Measurements from ENCODE around the gene CACHD1. TPM values are rescaled to one million over a fixed set of nuclear protein-coding genes. Genes with fewer than 3 reads are reported as not detected.
A peak's percentile ranks its signal among the peaks of the same experiment; 100 is the strongest.

Gene CACHD1
- total RNA-seq, 1 donor from 2014 or later: 0.23 TPM

DNA sequence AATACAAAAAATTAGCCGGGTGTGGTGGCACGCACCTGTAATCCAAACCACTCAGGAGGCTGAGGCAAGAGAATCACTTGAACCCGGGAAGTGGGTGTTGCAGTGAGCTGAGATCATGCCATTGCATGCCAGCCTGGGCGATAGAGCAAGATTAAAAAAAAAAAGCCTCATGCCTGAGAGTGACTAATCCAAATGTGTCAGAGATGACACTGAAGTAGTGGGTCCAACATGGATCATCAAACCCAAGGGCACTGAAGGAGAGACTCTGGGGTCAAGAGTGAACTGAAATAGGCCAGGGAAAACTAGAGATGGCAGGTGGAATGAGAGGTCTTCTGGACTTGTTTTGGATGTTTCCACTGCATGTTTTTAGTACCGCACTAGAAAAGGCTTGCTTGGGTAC lies 10.2 kb upstream of the CACHD1 start:
- H3K9me3 Mint-ChIP-seq: no peaks in the 10 kb centered on the region
- H3K36me3 Mint-ChIP-seq (ENCODE audit: low read depth): no peaks in the 10 kb centered on the region
- no peak for DNase-seq
- H3K27me3 Mint-ChIP-seq: peaks cover 5% of the 10 kb centered on the region
- no peak overlapping the region for H3K27ac Mint-ChIP-seq
- no peak overlapping the region for H3K4me3 Mint-ChIP-seq
- H3K4me1 Mint-ChIP-seq: no peaks in the 10 kb centered on the region
- intact Hi-C loops (cut with micrococcal nuclease): no loop called here

DNA sequence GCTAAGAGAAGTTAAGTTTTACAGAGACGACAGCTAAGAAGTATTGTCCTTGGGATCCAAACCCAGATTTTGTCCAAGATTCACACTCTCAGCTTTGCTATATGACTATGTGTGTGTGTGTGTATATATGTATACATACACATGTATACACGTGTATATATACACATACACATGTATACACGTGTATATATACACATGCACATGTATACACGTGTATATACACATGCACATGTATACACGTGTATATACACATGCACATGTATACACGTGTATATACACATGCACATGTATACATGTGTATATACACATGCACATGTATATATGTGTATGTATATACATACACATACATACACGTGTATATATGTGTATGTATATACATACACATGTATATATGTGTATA lies 3.9 kb upstream of the CACHD1 start:
- DNase-seq: no peak
- H3K36me3 Mint-ChIP-seq (ENCODE audit: low read depth): no peaks in the 10 kb centered on the region
- no peak overlapping the region for H3K27ac Mint-ChIP-seq
- H3K27me3 Mint-ChIP-seq: peaks cover 46% of the 10 kb centered on the region
- H3K4me1 Mint-ChIP-seq: peaks cover 4% of the 10 kb centered on the region
- H3K9me3 Mint-ChIP-seq: no peaks in the 10 kb centered on the region
- intact Hi-C loops (cut with micrococcal nuclease): no loop called here
- H3K4me3 Mint-ChIP-seq: no peak overlapping the region

DNA sequence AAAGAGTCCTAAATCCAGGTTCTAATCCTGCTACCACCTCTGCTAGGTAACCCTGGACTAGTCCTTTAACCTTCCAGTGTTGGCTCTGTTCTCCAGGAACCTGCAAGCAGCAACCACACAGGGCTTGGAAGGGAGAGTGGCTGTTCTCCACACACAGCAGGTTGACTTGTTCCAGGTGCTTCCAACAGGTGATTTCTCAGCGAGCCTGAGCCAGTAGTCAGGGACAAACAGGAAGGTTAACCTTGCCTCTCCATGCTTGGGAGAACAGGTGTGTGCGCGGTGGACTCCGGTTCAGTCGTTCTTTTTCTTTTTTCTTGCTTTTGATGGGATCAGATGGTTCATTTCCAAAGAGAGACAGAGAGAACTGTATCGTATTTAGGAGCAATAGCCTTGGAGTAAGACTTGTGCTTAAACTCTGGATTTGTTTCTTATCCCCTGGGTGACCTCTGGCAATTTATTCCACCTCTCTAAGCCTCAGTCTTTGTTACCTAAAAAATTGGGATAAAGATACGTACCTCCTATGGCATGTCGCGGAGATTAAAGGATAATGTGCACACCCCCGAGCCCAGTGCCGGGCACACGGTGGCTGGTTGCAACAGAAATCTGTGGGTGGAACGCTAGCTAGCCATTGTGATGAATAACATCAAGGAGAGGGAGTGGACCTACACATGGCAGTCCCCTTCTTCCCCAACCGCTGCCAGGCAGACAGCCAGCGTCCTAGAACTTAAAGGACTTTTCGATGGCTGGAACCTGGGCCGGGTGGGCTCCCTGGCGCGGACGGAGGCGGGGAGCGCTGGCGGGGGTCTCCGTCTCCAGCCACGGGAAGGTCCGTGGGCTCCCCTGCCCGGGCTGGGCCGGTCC lies 583 bp upstream of the CACHD1 start:
- no peak overlapping the region for H3K27ac Mint-ChIP-seq
- intact Hi-C loops (cut with micrococcal nuclease): no loop called here
- H3K9me3 Mint-ChIP-seq: no peaks in the 10 kb centered on the region
- H3K27me3 Mint-ChIP-seq: peaks cover 65% of the 10 kb centered on the region
- no peaks in the 10 kb centered on the region for H3K36me3 Mint-ChIP-seq (ENCODE audit: low read depth)
- DNase-seq: no peak
- peaks cover 8% of the 10 kb centered on the region for H3K4me1 Mint-ChIP-seq
- peak overlapping the region; percentile 45 for H3K4me3 Mint-ChIP-seq

DNA sequence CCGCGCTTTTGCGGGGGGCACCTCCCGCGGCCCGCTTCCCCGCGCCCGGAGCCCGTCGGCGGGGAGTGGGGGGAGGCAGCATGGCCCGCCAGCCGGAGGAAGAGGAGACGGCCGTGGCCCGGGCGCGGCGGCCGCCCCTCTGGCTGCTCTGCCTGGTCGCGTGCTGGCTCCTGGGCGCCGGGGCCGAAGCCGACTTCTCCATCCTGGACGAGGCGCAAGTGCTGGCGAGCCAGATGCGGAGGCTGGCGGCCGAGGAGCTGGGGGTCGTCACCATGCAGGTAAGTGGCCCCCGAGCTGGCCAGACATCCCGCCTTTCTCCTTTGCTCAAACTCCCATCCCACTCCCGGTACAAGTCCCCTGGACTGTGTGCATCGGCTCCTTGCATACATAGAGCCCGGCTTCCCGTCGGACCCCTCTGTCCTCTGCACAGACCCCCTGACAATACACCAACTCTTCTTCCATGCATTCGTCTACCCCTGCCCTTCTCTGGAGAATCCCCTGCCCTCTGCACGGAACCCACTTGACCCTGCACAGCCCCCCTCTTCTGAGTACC lies 812 bp downstream of the CACHD1 start:
- Mint-ChIP-seq H3K27me3 (peaks cover 61% of the 10 kb centered on the region), H3K4me3 (peak overlapping the region; percentile 72), H3K9me3 (no peaks in the 10 kb centered on the region), H3K27ac (no peak overlapping the region), H3K36me3 (ENCODE audit: low read depth) (no peaks in the 10 kb centered on the region), H3K4me1 (peaks cover 8% of the 10 kb centered on the region)
- intact Hi-C loops (cut with micrococcal nuclease): loop anchor here (5.0 kb wide), 1 partner anchor 82 kb away; no protein-coding TSS in a partner anchor
- no peak for DNase-seq

DNA sequence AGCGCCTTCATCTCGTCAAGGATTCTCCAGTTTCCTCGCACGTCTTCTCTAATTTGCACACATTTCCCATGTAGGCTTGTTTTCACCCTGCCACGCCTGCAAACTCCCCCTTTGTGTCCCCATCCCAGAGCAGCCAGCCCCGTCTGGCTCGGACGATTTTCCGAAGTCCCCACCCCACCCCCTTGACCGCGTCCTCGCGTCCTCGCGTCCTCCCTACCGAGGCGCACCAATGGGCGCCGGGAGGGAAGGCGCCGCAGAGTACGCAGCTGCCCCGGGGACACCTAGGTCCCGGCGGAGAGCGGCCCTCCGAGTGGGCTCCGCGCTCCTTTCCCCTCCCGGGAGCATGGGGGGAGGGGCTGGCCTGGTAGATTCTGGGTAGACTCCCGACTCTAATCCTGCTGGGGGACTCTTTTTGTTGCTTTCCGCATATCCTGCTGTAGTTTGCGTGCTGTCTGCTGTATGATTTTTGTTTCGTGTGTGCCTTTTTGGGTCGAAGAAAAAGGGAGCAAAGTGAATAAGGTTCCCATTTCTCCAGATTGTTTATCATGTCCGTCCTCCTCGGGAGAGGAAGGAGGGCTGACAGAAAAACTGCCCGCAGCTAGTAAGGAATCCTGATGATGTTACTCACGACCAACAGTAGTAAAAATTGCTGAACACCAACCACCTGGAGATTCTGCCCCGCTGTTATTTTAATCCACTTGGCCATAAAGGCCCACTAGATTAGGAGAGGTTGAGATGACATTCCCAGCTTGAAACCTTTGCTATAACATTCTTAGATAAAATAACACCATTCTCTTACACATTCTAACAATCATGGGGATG lies 1.5 kb downstream of the CACHD1 start:
- peak overlapping the region; percentile 72 for H3K4me3 Mint-ChIP-seq
- H3K4me1 Mint-ChIP-seq: peaks cover 8% of the 10 kb centered on the region
- H3K27ac Mint-ChIP-seq: no peak overlapping the region
- H3K9me3 Mint-ChIP-seq: no peaks in the 10 kb centered on the region
- peaks cover 61% of the 10 kb centered on the region for H3K27me3 Mint-ChIP-seq
- intact Hi-C loops (cut with micrococcal nuclease): loop anchor here (5.0 kb wide), 1 partner anchor 81 kb away; no protein-coding TSS in a partner anchor
- no peaks in the 10 kb centered on the region for H3K36me3 Mint-ChIP-seq (ENCODE audit: low read depth)
- DNase-seq: peak; percentile 63

DNA sequence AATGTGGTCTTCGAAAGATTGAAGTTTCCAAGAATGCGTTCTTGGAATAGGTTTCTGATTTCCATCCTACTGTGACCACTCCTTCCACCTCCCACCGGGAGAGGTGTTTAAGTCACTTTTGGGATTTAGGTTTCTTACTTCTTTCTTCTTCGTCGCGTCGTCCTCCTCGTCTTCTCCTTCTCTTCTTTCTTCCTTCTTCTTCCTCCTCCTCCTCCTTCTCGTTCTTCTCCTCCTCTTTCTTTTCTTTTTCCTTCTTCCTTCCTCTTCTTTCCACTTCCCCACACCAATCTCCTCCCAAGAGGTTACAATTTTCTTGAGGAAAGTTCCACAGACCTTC lies 2.1 kb downstream of the CACHD1 start:
- H3K4me3 Mint-ChIP-seq: peak overlapping the region; percentile 72
- no peak overlapping the region for H3K27ac Mint-ChIP-seq
- DNase-seq: no peak
- no peaks in the 10 kb centered on the region for H3K36me3 Mint-ChIP-seq (ENCODE audit: low read depth)
- peaks cover 61% of the 10 kb centered on the region for H3K27me3 Mint-ChIP-seq
- intact Hi-C loops (cut with micrococcal nuclease): loop anchor here (5.0 kb wide), 1 partner anchor 80 kb away; no protein-coding TSS in a partner anchor
- H3K9me3 Mint-ChIP-seq: no peaks in the 10 kb centered on the region
- peaks cover 8% of the 10 kb centered on the region for H3K4me1 Mint-ChIP-seq

DNA sequence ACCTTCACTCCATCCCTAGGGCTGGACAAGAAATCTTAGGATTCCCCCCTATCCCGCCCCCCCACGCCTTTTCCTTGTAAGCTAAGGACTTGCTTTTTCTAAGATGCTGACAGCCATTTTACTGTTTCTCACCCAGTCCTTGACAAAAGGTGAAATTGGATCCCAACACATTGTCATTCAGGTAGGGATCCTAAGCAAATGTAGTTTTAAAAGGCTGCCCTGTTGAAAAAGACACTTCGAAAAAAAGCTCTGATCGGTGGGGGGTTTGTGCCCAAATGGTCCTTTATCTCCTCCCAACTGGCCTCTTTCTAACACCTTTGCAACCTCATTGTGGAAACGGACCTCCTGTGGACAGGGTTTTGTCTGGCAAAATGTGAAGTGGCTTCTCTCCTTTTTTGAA lies 2.9 kb downstream of the CACHD1 start:
- DNase-seq: no peak
- H3K27ac Mint-ChIP-seq: no peak overlapping the region
- H3K36me3 Mint-ChIP-seq (ENCODE audit: low read depth): no peaks in the 10 kb centered on the region
- intact Hi-C loops (cut with micrococcal nuclease): loop anchor here (5.0 kb wide), 1 partner anchor 79 kb away; no protein-coding TSS in a partner anchor
- no peaks in the 10 kb centered on the region for H3K9me3 Mint-ChIP-seq
- H3K27me3 Mint-ChIP-seq: peaks cover 54% of the 10 kb centered on the region
- no peak overlapping the region for H3K4me3 Mint-ChIP-seq
- peaks cover 8% of the 10 kb centered on the region for H3K4me1 Mint-ChIP-seq

GRCh38 chr1:64473367-64473766 lies 3.4 kb downstream of the CACHD1 start:
- Mint-ChIP-seq H3K4me3 (no peak overlapping the region), H3K4me1 (peaks cover 8% of the 10 kb centered on the region), H3K36me3 (ENCODE audit: low read depth) (no peaks in the 10 kb centered on the region), H3K9me3 (no peaks in the 10 kb centered on the region), H3K27me3 (peaks cover 49% of the 10 kb centered on the region), H3K27ac (no peak overlapping the region)
- DNase-seq: no peak
- intact Hi-C loops (cut with micrococcal nuclease): loop anchor here (5.0 kb wide), 1 partner anchor 79 kb away; no protein-coding TSS in a partner anchor

- Mint-ChIP-seq H3K27me3 (peaks cover 42% of the 10 kb centered on the region), H3K4me1 (peaks cover 8% of the 10 kb centered on the region), H3K27ac (no peak overlapping the region), H3K36me3 (ENCODE audit: low read depth) (no peaks in the 10 kb centered on the region), H3K9me3 (no peaks in the 10 kb centered on the region), H3K4me3 (no peak overlapping the region)
- DNase-seq: no peak
- intact Hi-C loops (cut with micrococcal nuclease): loop anchor here (5.0 kb wide), 1 partner anchor 78 kb away; no protein-coding TSS in a partner anchor
These were observed 4.2 kb downstream of the CACHD1 start for GRCh38 chr1:64474133-64474532.

DNA sequence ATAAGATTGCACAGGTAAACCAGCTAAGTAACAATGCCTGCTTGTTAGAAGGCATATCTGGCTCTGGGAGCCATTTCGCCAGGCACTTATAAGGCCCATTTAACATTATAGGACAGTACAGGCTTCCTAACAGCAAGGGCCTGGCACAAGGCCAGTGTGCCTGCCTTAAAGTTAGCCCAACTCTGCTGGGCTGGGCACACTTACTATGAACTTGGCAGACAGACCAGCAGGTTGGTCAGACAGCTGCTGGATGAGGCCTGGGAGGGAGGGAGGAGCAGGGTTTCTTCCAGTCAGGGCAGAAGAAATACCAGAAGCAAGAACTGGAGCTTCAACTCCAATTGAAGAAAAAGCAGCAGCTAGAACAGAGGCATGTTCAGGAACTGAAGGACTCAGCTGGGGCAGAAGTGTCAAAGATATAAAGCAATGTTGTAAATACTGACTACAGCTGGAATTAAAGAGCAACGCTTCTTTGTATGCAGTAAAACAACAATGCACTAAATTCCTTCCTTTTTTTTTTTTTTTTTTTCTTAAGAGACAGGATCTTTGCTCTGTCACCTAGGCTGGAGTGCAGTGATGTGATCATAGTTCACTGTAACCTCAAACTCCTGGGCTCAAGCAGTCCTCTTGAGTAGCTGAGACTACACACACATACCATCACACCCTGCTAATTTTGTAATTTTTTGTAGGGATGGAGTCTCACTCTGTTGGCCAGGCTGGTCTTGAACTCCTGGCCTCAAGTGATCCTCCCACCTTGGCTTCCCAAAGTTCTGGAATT lies 4.9 kb downstream of the CACHD1 start:
- intact Hi-C loops (cut with micrococcal nuclease): loop anchor here (5.0 kb wide), 1 partner anchor 77 kb away; no protein-coding TSS in a partner anchor
- Mint-ChIP-seq H3K4me3 (no peak overlapping the region), H3K9me3 (no peaks in the 10 kb centered on the region), H3K27me3 (peaks cover 40% of the 10 kb centered on the region), H3K27ac (no peak overlapping the region), H3K36me3 (ENCODE audit: low read depth) (no peaks in the 10 kb centered on the region), H3K4me1 (peaks cover 8% of the 10 kb centered on the region)
- DNase-seq: no peak

GRCh38 chr1:64476251-64476952 lies 6.5 kb downstream of the CACHD1 start:
- Mint-ChIP-seq H3K4me3 (no peak overlapping the region), H3K27ac (no peak overlapping the region), H3K27me3 (peaks cover 37% of the 10 kb centered on the region), H3K9me3 (no peaks in the 10 kb centered on the region), H3K4me1 (peaks cover 2% of the 10 kb centered on the region), H3K36me3 (ENCODE audit: low read depth) (no peaks in the 10 kb centered on the region)
- intact Hi-C loops (cut with micrococcal nuclease): no loop called here
- no peak for DNase-seq

GRCh38 chr1:64478594-64479470 lies 8.9 kb downstream of the CACHD1 start:
- no peaks in the 10 kb centered on the region for H3K9me3 Mint-ChIP-seq
- H3K27me3 Mint-ChIP-seq: peaks cover 19% of the 10 kb centered on the region
- H3K4me1 Mint-ChIP-seq: no peaks in the 10 kb centered on the region
- no peak overlapping the region for H3K27ac Mint-ChIP-seq
- DNase-seq: no peak
- no peak overlapping the region for H3K4me3 Mint-ChIP-seq
- intact Hi-C loops (cut with micrococcal nuclease): no loop called here
- H3K36me3 Mint-ChIP-seq (ENCODE audit: low read depth): no peaks in the 10 kb centered on the region
